GM18858 (cell line): Measurements from ENCODE around the gene CCR9.

Source experiments
- ATAC-seq: cut with Tn5 transposase; IDR thresholded peaks from one replicate; pipeline ENCODE4 v1.9.1; 2021; ENCODE audit not compliant: unreplicated experiment

Gene CCR9

DNA sequence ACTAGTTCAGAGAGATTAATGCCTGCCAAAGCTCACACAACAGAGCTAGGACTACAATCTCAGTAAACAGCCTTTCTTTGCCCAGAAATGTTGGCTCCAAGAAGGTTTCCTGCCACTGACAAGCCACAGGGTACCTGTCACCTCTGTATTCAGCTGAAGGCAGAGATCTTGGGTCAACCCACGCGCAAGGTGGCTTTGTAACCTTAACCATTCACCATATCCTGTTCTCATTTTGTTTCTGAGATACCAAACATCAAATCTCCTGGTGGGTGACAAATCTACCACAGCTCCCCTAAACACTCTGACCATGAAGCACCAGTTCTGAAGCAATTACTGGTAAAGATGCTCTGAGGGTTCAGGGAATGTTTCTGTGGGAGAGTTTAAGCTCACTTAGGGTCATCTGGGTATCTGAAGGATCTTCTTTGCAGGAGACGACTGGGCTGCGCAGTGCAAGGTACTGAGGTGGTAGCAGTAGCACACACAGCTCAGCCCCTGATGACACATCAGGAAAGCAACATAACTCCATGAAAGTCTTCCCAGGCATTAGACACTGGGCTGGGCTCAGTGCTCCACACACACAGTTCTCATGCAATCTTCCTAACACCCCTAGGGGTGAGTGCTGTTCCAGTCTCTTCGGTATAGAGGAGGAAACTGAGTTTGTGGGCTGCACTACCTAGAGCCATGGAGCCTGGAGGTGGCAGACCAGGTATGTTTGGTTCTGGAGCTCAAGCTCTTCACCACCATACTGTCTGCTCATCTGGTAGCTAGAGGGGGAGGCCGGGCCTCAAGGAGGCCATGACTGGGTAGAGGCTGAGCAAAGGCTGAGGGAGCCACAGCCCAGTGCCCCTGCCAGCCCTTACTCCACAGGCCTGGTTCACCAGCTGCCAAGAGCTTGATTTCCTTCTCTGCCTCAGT lies 64.6 kb downstream of the CCR9 start:
- no peak for ATAC-seq

DNA sequence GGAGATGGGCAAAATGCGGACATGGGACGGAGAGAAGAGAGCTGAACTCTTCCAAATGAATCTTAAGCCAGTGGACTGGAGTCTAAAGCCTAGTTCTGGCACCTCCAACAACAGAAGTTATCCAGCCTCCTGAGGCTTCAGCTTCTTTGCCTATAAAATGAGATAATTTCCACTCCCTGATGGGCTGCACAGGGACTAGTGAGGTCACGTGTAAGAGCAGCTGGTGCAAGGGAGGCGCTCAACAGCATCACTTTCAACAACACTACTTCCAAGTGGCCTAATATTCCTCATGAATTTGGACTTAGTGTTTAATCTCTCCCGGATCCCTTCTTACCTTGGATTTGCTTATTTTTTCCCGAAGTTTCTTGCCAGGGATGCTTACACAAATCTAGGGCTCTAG lies 65.6 kb downstream of the CCR9 start:
- no peak for ATAC-seq

DNA sequence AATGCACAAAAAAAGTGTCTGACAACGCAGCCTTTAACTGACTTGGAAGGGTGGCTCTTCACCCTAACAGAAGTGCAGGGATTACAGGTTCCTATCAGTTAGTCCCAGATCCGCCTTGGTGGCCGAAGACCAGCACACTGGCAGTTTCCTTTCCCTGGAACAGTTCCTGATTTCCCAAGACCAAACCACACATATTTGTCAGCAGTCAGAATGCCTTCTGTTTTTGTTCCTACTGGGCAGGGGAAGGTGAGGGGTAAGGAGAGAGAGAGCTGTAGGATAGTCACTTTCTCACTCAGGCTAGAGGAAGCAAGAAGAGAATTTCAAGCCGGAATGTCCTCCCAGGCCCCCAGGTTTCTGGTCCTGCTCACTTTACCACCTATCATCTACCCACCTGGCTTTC lies 66.1 kb downstream of the CCR9 start:
- no peak for ATAC-seq
